HL-60 (cell line): ENCODE results near the gene IGSF22.

Source experiments
- DNase-seq, 2 experiments: peaks; one replicate each; pipeline ENCODE4 v3.0.0-alpha.2; 2010 to 2020; ENCODE audit warnings: low read depth in 1 of 2, low spot score in 1 of 2
- H3K27ac ChIP-seq: fragments of 250-450 bp; sonication (Bioruptor Pico); replicated peaks from 2 replicates; pipeline ENCODE4 v1.5.1; 2020; ENCODE audit warnings: mild to moderate bottlenecking, moderate library complexity
- H3K27me3 ChIP-seq: fragments of 250-450 bp; sonication (Bioruptor Pico); 2 replicates; pipeline ENCODE4 v1.5.1; 2021; ENCODE audit warnings: mild to moderate bottlenecking, moderate library complexity; ENCODE audit not compliant: insufficient read depth, poor library complexity, severe bottlenecking
- H3K4me3 ChIP-seq: replicated peaks from 2 replicates; pipeline ENCODE4 v1.5.1; 2011; ENCODE audit warnings: mild to moderate bottlenecking, control low read depth, low read length; ENCODE audit not compliant: insufficient read depth
- GABPA ChIP-seq: IDR thresholded peaks from 2 replicates; pipeline ENCODE4 v1.6.1; 2012; ENCODE audit warnings: low read depth
- POLR2AphosphoS5 ChIP-seq: IDR thresholded peaks from 2 replicates; pipeline ENCODE4 v1.6.1; 2012; ENCODE audit warnings: low read depth
- SPI1 ChIP-seq: IDR thresholded peaks from 2 replicates; pipeline ENCODE4 v1.6.1; 2012; ENCODE audit warnings: low read depth, mild to moderate bottlenecking, borderline replicate concordance
- TF ChIP-seq, protein P1 (sequence below): IDR thresholded peaks from 2 replicates; pipeline ENCODE4 v1.6.1; 2012; ENCODE audit warnings: low read depth; ENCODE audit not compliant: insufficient replicate concordance
- TF ChIP-seq, protein P2 (sequence below): IDR thresholded peaks from one replicate; pipeline ENCODE4 v1.5.1; 2011; ENCODE audit warnings: low read length, control low read depth, inconsistent platforms; ENCODE audit not compliant: insufficient read depth

IGSF22 gene

GRCh38 chr11:18713646-18714442, 12.1 kb downstream of the IGSF22 start:
- Histone ChIP-seq H3K4me3 (no peak overlapping the region), H3K27ac (no peak overlapping the region), H3K27me3 (peaks cover 1% of the 10 kb centered on the region)
- DNase-seq = no peak
- TF ChIP-seq SPI1 (no peak), GABPA (no peak), POLR2AphosphoS5 (no peak)
- TF ChIP-seq, protein P1, sequence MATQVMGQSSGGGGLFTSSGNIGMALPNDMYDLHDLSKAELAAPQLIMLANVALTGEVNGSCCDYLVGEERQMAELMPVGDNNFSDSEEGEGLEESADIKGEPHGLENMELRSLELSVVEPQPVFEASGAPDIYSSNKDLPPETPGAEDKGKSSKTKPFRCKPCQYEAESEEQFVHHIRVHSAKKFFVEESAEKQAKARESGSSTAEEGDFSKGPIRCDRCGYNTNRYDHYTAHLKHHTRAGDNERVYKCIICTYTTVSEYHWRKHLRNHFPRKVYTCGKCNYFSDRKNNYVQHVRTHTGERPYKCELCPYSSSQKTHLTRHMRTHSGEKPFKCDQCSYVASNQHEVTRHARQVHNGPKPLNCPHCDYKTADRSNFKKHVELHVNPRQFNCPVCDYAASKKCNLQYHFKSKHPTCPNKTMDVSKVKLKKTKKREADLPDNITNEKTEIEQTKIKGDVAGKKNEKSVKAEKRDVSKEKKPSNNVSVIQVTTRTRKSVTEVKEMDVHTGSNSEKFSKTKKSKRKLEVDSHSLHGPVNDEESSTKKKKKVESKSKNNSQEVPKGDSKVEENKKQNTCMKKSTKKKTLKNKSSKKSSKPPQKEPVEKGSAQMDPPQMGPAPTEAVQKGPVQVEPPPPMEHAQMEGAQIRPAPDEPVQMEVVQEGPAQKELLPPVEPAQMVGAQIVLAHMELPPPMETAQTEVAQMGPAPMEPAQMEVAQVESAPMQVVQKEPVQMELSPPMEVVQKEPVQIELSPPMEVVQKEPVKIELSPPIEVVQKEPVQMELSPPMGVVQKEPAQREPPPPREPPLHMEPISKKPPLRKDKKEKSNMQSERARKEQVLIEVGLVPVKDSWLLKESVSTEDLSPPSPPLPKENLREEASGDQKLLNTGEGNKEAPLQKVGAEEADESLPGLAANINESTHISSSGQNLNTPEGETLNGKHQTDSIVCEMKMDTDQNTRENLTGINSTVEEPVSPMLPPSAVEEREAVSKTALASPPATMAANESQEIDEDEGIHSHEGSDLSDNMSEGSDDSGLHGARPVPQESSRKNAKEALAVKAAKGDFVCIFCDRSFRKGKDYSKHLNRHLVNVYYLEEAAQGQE = no peak
- TF ChIP-seq, protein P2, sequence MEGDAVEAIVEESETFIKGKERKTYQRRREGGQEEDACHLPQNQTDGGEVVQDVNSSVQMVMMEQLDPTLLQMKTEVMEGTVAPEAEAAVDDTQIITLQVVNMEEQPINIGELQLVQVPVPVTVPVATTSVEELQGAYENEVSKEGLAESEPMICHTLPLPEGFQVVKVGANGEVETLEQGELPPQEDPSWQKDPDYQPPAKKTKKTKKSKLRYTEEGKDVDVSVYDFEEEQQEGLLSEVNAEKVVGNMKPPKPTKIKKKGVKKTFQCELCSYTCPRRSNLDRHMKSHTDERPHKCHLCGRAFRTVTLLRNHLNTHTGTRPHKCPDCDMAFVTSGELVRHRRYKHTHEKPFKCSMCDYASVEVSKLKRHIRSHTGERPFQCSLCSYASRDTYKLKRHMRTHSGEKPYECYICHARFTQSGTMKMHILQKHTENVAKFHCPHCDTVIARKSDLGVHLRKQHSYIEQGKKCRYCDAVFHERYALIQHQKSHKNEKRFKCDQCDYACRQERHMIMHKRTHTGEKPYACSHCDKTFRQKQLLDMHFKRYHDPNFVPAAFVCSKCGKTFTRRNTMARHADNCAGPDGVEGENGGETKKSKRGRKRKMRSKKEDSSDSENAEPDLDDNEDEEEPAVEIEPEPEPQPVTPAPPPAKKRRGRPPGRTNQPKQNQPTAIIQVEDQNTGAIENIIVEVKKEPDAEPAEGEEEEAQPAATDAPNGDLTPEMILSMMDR = no peak

DNA sequence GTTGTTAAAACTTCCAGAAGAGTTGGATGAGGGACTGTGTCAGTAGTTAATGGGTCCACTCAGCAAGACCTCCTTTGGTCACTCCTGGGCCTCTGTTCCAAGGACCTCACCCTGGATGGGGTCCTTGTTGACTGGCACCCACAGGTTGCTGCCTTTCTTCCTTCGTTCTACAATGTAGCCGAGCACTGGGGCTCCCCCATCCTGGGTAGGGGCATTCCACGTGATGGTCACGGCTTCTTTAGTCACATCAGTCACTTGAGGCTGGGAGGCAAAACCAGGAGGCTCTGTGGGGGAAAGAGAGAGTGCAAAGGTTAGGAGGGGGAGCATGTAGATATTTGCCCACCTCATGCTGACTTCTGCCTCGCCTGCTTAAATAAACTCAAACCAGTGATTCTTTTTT, 15.4 kb downstream of the IGSF22 start:
- DNase-seq = no peak
- TF ChIP-seq POLR2AphosphoS5 (no peak), SPI1 (no peak), GABPA (no peak)
- TF ChIP-seq, protein P1 = no peak
- TF ChIP-seq, protein P2 = no peak
- no peak overlapping the region for H3K4me3 ChIP-seq
- H3K27ac ChIP-seq = no peak overlapping the region
- peaks cover 21% of the 10 kb centered on the region for H3K27me3 ChIP-seq

GRCh38 chr11:18709414-18709813, 16.6 kb downstream of the IGSF22 start:
- TF ChIP-seq SPI1 (no peak), POLR2AphosphoS5 (no peak), GABPA (no peak)
- TF ChIP-seq, protein P1 = no peak
- TF ChIP-seq, protein P2 = no peak
- H3K4me3 ChIP-seq = no peak overlapping the region
- DNase-seq = no peak
- peaks cover 28% of the 10 kb centered on the region for H3K27me3 ChIP-seq
- no peak overlapping the region for H3K27ac ChIP-seq
